ENCODE data around the gene ILK. TPM values are rescaled to one million over a fixed set of nuclear protein-coding genes. Genes with fewer than 3 reads are reported as not detected.

ILK gene
- total and polyA plus RNA-seq, 2 of the 13 experiments (the other 11 are each of a cell fraction or from before 2014, with no cell fraction given) = 70.3 to 108 TPM

GRCh38 chr11:6599449-6599848 lies 4.1 kb upstream of the ILK start:
- ATAC-seq (no peak), DNase-seq (ENCODE audit: low spot score) (no peak), FAIRE-seq (no peak)
- POLR2A ChIA-PET = no interaction called here
- Histone ChIP-seq H3K4me2 (ENCODE audit: low read depth, low read length) (no peak overlapping the region), H3K27me3 (ENCODE audit: control insufficient read depth in 1 of 2, insufficient read depth in 2 of 2, low read length in 2 of 2) (no peaks in the 10 kb centered on the region; a peak in 1 of 5 replicates), H3K4me3 (replicated peaks in 1 of 3; ENCODE audit: insufficient read depth in 1 of 3, low read depth in 2 of 3, low read length in 3 of 3) (no peak overlapping the region), H3K4me1 (ENCODE audit: insufficient read depth, low read length) (peaks cover 43% of the 10 kb centered on the region), H3K9me3 (ENCODE audit: low read length) (no peaks in the 10 kb centered on the region), H3K27ac (ENCODE audit: extremely low read length, insufficient read depth, low read length) (no peak overlapping the region), H3K79me2 (ENCODE audit: insufficient read depth, low read length) (peaks cover 22% of the 10 kb centered on the region), H3K36me3 (replicated peaks in 1 of 2; ENCODE audit: control insufficient read depth in 1 of 2, insufficient read depth in 2 of 2, low read length in 2 of 2) (peaks cover 14 to 27% of the 10 kb centered on the region in 2 experiments), H4K20me1 (ENCODE audit: insufficient read depth, low read length) (no peaks in the 10 kb centered on the region), H2AFZ (ENCODE audit: low read length) (no peak overlapping the region), H3K9ac (ENCODE audit: insufficient read depth, low read depth, low read length) (no peak overlapping the region)
- 86% methylated on average over 1 of the region's 1 CpG for WGBS (ENCODE audit: low lambda C conversion rate)
- intact Hi-C loops (cut with micrococcal nuclease; ENCODE audit: unreplicated experiment) = no loop called here
- CTCF ChIA-PET (ENCODE audit: low intra/inter-chr PET ratio, low total read pairs) = no interaction called here
- no TSS peak for BruUV-seq (replicated peaks)
- in situ Hi-C loops (cut with HindIII; ENCODE audit: extremely low pct_ligation_motif_present, low pct_unique_long_range_greater_than_20kb) = no loop called here
- TF ChIP-seq ZBTB7A (CRISPR knock-in tag; IDR thresholded peaks at IDR 0.05) (no peak), ZNF569 (CRISPR knock-in tag; IDR thresholded peaks at IDR 0.05; ENCODE audit: borderline replicate concordance) (no peak), DRAP1 (CRISPR knock-in tag; IDR thresholded peaks at IDR 0.05) (no peak), CBX2 (IDR thresholded peaks at IDR 0.05; ENCODE audit: low read depth, low read length) (no peak), CBX2 (CRISPR knock-in tag; IDR thresholded peaks at IDR 0.05; ENCODE audit: low read depth) (no peak), GRHL1 (CRISPR knock-in tag; conservative IDR thresholded peaks at IDR 0.05) (no peak), ZXDC (CRISPR knock-in tag; IDR thresholded peaks at IDR 0.05) (no peak), ZNF879 (CRISPR knock-in tag; IDR thresholded peaks at IDR 0.05) (no peak), KLF12 (CRISPR knock-in tag; IDR thresholded peaks at IDR 0.05; ENCODE audit: borderline replicate concordance) (no peak), HNRNPK (IDR thresholded peaks at IDR 0.05; ENCODE audit: low read depth, low read length, poor library complexity, severe bottlenecking) (no peak), ZC3H13 (CRISPR knock-in tag; IDR thresholded peaks at IDR 0.05) (no peak), SP140L (CRISPR knock-in tag; IDR thresholded peaks at IDR 0.05; ENCODE audit: borderline replicate concordance) (no peak), HDAC6 (IDR thresholded peaks at IDR 0.05; ENCODE audit: low read depth, low read length) (no peak), LRRFIP1 (CRISPR knock-in tag; conservative IDR thresholded peaks at IDR 0.05) (no peak)
- TF ChIP-seq, protein P1, sequence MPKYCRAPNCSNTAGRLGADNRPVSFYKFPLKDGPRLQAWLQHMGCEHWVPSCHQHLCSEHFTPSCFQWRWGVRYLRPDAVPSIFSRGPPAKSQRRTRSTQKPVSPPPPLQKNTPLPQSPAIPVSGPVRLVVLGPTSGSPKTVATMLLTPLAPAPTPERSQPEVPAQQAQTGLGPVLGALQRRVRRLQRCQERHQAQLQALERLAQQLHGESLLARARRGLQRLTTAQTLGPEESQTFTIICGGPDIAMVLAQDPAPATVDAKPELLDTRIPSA (CRISPR knock-in tag; IDR thresholded peaks at IDR 0.05; ENCODE audit: borderline replicate concordance) = no peak
- TF ChIP-seq, protein P2, sequence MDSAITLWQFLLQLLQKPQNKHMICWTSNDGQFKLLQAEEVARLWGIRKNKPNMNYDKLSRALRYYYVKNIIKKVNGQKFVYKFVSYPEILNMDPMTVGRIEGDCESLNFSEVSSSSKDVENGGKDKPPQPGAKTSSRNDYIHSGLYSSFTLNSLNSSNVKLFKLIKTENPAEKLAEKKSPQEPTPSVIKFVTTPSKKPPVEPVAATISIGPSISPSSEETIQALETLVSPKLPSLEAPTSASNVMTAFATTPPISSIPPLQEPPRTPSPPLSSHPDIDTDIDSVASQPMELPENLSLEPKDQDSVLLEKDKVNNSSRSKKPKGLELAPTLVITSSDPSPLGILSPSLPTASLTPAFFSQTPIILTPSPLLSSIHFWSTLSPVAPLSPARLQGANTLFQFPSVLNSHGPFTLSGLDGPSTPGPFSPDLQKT (CRISPR knock-in tag; IDR thresholded peaks at IDR 0.05; ENCODE audit: borderline replicate concordance) = no peak
